ENCODE data around the gene HPSE.

- TF ChIP-seq CTCF (IDR thresholded peaks at IDR 0.05; ENCODE audit: borderline replicate concordance, extremely low read depth, low read length, poor library complexity, severe bottlenecking) (no peak), EZH2 (IDR thresholded peaks at IDR 0.05; ENCODE audit: borderline replicate concordance, low read depth, low read length, severe bottlenecking) (no peak)
These were observed 66.7 kb downstream of the HPSE start for GRCh38 chr4:83267830-83268475.

Data from DND-41 (cell line).